Posterior cingulate gyrus (tissue), 11 donors: ENCODE measurements around the gene DNAH7.
"Not testable (repeated sequence)": the region's sequence is repeated elsewhere in the genome, so short reads cannot be mapped to it uniquely, and the experiment has no call there.

ENCODE experiments used
- DNase-seq, 10 donors: peaks; one replicate each; pipeline versions ENCODE4 v3.0.0 to v3.0.0-alpha.2; 2020 to 2021; ENCODE audit warnings: mixed read lengths in 3 of 10
- intact Hi-C: fragments of 100-400 bp; cut with DNase I; formaldehyde crosslinking; loops from one replicate; pipeline ENCODE4 v1.15.1; 2023

The DNAH7 gene

GRCh38 chr2:195993623-195994022 is 75.0 kb downstream of the DNAH7 start:
- no peak for DNase-seq

DNA sequence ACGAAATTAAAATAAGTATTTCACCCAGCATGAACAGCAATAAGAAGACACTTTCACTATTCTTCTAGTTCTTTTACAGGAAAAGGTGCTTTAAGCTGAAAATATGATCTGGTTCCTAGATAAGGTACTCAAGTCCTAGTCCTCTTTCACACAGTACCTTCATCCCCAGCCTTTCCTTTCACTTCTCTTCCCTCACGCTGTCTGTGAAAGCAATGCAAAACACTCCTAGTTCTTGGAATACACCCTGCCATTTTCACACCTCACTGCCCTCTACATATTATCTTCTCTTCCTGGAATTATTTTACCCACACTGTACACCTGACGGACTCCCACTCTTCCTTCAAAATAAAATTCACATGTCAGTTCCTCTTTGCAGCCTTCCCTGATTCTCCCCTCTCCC is 82.9 kb downstream of the DNAH7 start:
- intact Hi-C loops = no loop called here
- no peak for DNase-seq

More at GRCh38 chr2:195993623-195994022, 75.0 kb downstream of the DNAH7 start:
- intact Hi-C loops = no loop called here

DNA sequence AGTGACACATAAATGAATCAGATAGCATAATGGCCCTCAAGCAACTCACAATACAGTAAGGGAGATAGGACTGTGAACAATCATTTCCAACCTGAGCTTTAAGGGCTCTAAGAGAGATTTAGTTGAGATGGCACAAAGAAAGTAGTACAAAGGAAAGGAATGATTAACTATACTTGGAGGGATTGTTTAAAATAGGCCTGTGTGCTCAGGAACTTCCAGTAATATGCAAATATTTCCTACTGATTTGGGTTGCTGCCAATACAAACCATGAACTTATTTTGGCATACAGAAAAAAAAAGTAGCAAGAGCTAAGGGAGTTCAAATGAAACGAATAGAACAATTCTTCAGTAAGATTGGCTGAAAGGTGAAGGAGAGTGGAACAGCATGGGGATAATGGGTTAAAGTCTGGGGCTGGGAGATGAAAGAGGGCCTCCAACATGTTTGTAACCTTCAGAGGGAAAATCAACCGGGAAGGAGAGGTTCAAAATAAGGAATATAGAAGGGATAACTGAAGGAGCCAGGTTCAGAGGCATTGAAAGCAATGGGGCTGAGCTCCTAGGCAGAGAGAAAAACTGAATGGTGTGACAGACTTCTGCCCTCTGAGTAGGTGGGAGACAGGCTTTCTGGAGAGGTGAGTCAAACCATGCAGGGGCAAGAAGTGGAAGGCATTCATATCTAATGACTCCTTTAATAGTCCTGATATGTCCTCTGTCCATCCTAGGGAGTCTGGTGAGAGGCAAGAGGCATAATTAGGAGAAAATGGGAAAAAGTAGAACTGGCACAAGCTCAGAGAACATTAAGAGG is 83.5 kb downstream of the DNAH7 start:
- intact Hi-C loops = no loop called here
- no peak for DNase-seq

- intact Hi-C loops = no loop called here
- no peak for DNase-seq
These were observed 101.3 kb downstream of the DNAH7 start for GRCh38 chr2:195967336-195967735.

- DNase-seq = no peak
These were observed 106.8 kb downstream of the DNAH7 start for GRCh38 chr2:195961873-195962272.

DNA sequence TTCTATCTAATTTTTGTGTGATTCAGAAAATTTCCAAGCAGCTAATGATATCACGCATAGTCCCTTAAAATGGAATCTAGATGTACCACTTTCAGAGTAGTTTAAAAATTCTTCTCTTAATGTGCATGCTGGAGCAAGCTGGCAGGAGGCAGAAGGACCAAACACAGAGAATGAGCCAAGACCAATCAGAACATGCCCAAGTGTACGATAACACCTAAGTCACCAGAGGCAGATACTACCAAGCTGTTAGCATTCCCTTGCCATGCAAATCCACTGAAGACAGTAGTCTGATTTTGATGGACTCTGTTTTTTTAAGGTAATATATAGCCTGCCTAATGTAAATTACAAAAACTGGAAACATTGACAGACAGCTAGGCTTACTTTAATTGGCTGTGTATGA is 109.3 kb downstream of the DNAH7 start:
- intact Hi-C loops = no loop called here
- no peak for DNase-seq

More at GRCh38 chr2:195961873-195962272, 106.8 kb downstream of the DNAH7 start:
- intact Hi-C loops = no loop called here

- intact Hi-C loops = no loop called here
- no peak for DNase-seq
These were observed 111.9 kb downstream of the DNAH7 start for GRCh38 chr2:195956725-195957124.

GRCh38 chr2:195945056-195945455 is 123.6 kb downstream of the DNAH7 start:
- no peak for DNase-seq
- intact Hi-C loops = no loop called here

GRCh38 chr2:195937176-195937575 is 131.5 kb downstream of the DNAH7 start:
- DNase-seq = no peak

GRCh38 chr2:195934484-195934883 is 134.2 kb downstream of the DNAH7 start:
- no peak for DNase-seq
- intact Hi-C loops = no loop called here

More at GRCh38 chr2:195937176-195937575, 131.5 kb downstream of the DNAH7 start:
- intact Hi-C loops = loop anchor here (5.0 kb wide), 1 partner anchor 360 kb away; no protein-coding TSS in a partner anchor

DNA sequence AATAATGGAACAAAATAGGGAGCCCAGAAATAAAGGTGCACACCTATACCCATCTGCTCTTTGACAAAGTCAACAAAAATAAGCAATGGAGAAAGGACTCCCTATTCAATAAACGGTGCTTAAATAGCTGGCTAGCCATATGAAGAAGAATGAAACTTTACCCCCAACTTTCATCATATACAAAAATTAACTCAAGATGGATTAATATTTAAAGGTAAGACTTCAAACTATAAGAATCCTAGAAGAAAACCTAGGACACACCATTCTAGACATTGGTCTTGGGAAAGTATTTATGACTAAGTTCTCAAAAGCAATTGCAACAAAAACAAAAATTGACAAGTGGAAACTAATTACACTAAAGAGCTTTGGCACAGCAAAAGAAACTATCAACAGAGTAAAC is 139.1 kb downstream of the DNAH7 start:
- DNase-seq = no peak
- intact Hi-C loops = no loop called here

GRCh38 chr2:195925120-195925519 is 143.5 kb downstream of the DNAH7 start:
- no peak for DNase-seq
- intact Hi-C loops = no loop called here

DNA sequence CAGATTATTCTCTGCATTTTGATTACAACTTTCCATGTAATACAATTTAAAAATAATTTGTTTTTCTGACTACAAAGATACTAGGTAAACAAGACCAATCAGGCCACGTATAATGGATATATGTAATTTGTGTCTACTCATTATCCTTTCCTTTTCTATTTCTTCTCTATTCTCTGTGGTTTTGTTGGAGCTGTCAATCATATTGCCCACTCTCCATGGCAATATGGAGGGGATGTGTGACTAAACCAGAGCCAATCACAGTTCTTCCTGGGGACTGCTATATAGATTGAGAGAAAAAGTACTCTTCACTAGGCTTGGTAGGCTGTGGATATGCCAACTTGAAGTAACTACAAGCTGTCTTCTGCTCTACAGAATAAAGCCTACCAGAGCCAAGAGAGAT is 144.7 kb downstream of the DNAH7 start:
- intact Hi-C loops = no loop called here
- no peak for DNase-seq

GRCh38 chr2:195917021-195917600 is 151.5 kb downstream of the DNAH7 start:
- DNase-seq, intact Hi-C loops: not testable (repeated sequence)

DNA sequence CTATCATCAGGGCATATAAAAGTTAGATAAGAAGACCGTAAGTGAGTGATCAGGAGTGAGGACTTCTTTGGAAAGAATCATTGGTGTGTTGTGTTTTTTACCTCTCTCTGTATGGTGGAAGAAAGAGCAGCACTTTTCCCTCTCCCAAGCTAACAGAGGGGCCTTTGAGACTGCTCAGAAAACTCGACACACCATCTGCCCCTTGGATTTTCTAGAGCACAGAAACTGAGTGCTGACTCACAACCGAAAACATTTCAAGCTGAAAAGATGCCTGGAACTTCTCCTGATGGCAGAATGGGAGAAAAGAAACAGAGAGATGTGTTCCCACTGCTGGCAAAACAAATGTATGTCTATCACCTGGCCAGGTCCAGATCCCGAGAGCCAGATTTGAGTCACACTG is 156.6 kb downstream of the DNAH7 start:
- intact Hi-C loops = no loop called here
- no peak for DNase-seq

GRCh38 chr2:195910570-195910969 is 158.1 kb downstream of the DNAH7 start:
- intact Hi-C loops = no loop called here
- no peak for DNase-seq

DNA sequence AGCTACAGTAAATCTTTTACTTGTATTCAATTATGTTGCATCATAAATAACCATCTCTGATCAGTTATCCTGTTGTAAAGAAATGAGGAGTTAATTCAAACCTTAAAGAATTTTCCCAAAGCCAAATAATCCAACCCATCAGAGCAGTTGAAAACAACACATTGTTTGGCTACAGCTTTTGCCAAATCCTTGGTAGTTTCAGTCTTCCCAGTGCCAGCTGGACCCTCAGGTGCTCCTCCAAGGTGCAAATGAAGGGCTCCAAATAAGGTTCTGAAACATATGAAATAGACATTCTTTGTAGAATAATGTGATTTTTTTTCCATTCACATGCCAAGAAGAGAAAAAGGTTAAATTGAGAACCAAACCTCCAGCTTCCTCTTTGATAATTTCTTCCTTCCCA is 158.7 kb downstream of the DNAH7 start:
- DNase-seq = no peak
- intact Hi-C loops = no loop called here

DNA sequence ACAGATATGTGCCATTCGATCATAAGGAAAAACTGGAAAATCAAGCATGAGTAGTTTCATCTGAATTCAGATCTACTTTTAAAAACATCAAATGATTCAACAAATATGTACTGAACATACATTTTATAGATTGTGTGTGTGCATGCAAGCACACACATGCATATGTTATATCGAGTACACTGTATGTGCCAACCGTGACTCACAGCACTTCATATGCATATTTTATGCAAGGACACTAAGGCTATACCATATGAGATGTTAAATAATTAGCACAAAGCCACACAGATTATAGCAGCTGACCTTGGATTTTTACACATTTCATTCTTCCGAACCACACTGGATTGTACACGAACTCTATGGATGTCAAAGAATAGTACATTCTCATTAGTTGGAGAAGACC is 161.2 kb downstream of the DNAH7 start:
- intact Hi-C loops = no loop called here
- no peak for DNase-seq

GRCh38 chr2:195903956-195904355 is 164.7 kb downstream of the DNAH7 start:
- intact Hi-C loops = no loop called here
- DNase-seq = no peak

- DNase-seq = no peak
- intact Hi-C loops = no loop called here
These were observed 165.8 kb downstream of the DNAH7 start for GRCh38 chr2:195902857-195903256.

GRCh38 chr2:195899226-195899625 is 169.4 kb downstream of the DNAH7 start:
- no peak for DNase-seq
- intact Hi-C loops = no loop called here
